Skeletal muscle tissue (tissue), 4 donors: ENCODE measurements around the gene DLG2. TPM values are rescaled to one million over a fixed set of nuclear protein-coding genes. Genes with fewer than 3 reads are reported as not detected.
"Not testable (repeated sequence)": the region's sequence is repeated elsewhere in the genome, so short reads cannot be mapped to it uniquely, and the experiment has no call there.

Experiments used
- H3K27ac ChIP-seq: one replicate; pipeline ENCODE4 v1.7.0; 2013; ENCODE audit warnings: mild to moderate bottlenecking, low read depth, low read length, inconsistent platforms
- H3K27me3 ChIP-seq, 3 donors: one replicate each; pipeline ENCODE4 v1.7.0; 2013; ENCODE audit warnings: low read length in 3 of 3; ENCODE audit not compliant: control insufficient read depth in 3 of 3, insufficient read depth in 3 of 3
- H3K36me3 ChIP-seq, 3 donors: one replicate each; pipeline ENCODE4 v1.7.0; 2013; ENCODE audit warnings: low read length in 3 of 3; ENCODE audit not compliant: control insufficient read depth in 3 of 3, insufficient read depth in 3 of 3
- H3K4me1 ChIP-seq, 3 donors: one replicate each; pipeline ENCODE4 v1.7.0; 2013; ENCODE audit warnings: low read length in 3 of 3, mild to moderate bottlenecking in 3 of 3; ENCODE audit not compliant: control insufficient read depth in 3 of 3, insufficient read depth in 3 of 3
- H3K4me3 ChIP-seq, 3 donors: one replicate each; pipeline ENCODE4 v1.7.0; 2013; ENCODE audit warnings: low read length in 3 of 3
- H3K9ac ChIP-seq, 3 donors: one replicate each; pipeline ENCODE4 v1.7.0; 2013; ENCODE audit warnings: low read length in 3 of 3, mild to moderate bottlenecking in 3 of 3, moderate library complexity in 2 of 3, low read depth in 1 of 3
- H3K9me3 ChIP-seq, 3 donors: one replicate each; pipeline ENCODE4 v1.7.0; 2013; ENCODE audit warnings: low read length in 3 of 3; ENCODE audit not compliant: control insufficient read depth in 3 of 3
- total RNA-seq: library from RNA; depleted of rRNA; stranded (reverse); fragments of >200 nt; gene quantifications from one replicate; pipeline ENCODE4 v1.2.3, GENCODE V29; 2014
- donor health status: Osteomylitis.

The DLG2 gene
- total RNA-seq, 1 donor from 2014 or later: 18.3 TPM

- Histone ChIP-seq H3K27me3 (no peaks in the 10 kb centered on the region), H3K36me3 (no peaks in the 10 kb centered on the region), H3K27ac (no peak overlapping the region), H3K4me1 (no peaks in the 10 kb centered on the region), H3K4me3 (no peak overlapping the region), H3K9ac (no peak overlapping the region), H3K9me3 (no peaks in the 10 kb centered on the region)
Observed at GRCh38 chr11:85232559-85232958, 394.6 kb downstream of the DLG2 start.

GRCh38 chr11:85231588-85231987 is 395.6 kb downstream of the DLG2 start:
- Histone ChIP-seq H3K36me3 (no peaks in the 10 kb centered on the region), H3K9ac (no peak overlapping the region)

GRCh38 chr11:85229723-85230122 is 397.4 kb downstream of the DLG2 start:
- not testable (repeated sequence) for H3K9ac ChIP-seq, H3K9me3 ChIP-seq, H3K4me3 ChIP-seq, H3K36me3 ChIP-seq, H3K4me1 ChIP-seq, H3K27ac ChIP-seq, H3K27me3 ChIP-seq

More at GRCh38 chr11:85231588-85231987, 395.6 kb downstream of the DLG2 start:
- Histone ChIP-seq H3K4me3 (no peak overlapping the region), H3K9me3 (no peaks in the 10 kb centered on the region), H3K27me3 (no peaks in the 10 kb centered on the region), H3K4me1 (no peaks in the 10 kb centered on the region), H3K27ac (no peak overlapping the region)

DNA sequence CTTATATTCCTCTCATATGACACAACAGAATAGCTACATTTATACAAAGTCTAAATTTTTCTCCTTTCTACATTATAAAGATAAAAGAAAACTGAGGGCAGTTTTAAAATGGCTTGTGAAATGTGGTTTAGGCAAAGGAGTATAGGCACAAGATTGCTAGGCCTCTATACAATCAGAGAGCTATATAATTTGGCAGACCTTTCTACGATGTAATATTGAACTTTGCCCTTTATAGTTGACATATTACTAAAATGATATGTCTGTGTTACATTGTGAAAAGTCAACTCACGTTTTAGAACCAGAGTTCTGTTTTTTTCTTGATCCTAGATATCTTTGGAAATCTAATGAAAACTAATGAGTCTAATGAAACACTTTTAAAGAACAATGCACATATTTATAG is 430.2 kb downstream of the DLG2 start:
- no peaks in the 10 kb centered on the region for H3K4me1 ChIP-seq
- no peak overlapping the region for H3K9ac ChIP-seq
- no peaks in the 10 kb centered on the region for H3K27me3 ChIP-seq
- no peak overlapping the region for H3K27ac ChIP-seq
- H3K4me3 ChIP-seq: no peak overlapping the region
- H3K9me3 ChIP-seq: peaks cover 0 to 7% (median 0%) of the 10 kb centered on the region in 3 donors
- no peaks in the 10 kb centered on the region for H3K36me3 ChIP-seq

DNA sequence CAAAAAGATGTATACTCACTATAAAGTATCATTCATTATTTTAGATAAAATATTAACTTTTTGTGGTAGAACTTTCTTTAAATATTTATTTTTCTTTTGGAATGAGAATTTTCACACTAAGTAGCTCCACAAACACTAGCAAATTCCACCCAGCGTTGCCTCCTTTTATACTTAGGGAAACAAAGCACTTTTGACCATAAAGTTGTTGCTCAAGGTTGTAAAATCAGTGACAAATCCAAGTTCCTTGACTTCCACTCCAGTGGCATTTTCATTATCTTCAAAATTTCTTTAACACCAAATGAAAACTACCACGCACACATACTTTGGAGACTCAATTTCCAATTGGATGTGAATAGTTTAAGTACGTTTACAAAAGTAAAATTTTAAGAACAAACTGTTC is 431.2 kb downstream of the DLG2 start:
- Histone ChIP-seq H3K9me3 (peaks cover 0 to under 1% (median 0%) of the 10 kb centered on the region in 3 donors), H3K27ac (no peak overlapping the region), H3K4me3 (no peak overlapping the region)

DNA sequence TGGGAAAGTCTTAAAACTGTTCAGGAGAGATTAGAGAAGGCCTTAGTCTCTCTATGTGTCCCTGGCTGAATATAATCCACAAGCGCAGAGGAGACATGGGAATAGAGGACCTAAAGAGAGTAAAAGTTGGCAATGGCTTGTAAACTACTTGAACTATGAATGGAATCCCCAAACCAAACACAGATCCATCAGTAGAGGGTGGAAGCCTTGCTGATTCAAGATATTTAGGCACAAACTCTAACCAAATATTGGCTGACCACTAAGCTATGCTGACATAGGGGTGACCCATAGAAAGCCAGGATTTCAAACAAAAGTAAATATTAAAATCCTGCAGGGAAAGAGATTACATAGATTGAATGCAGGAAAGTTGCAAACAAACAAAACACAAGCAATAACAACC is 439.2 kb downstream of the DLG2 start:
- Histone ChIP-seq H3K9ac (no peak overlapping the region), H3K36me3 (no peaks in the 10 kb centered on the region), H3K9me3 (no peaks in the 10 kb centered on the region), H3K4me3 (no peak overlapping the region), H3K27ac (no peak overlapping the region), H3K4me1 (no peaks in the 10 kb centered on the region), H3K27me3 (no peaks in the 10 kb centered on the region)

More for the DNA sequence above, 431.2 kb downstream of the DLG2 start:
- Histone ChIP-seq H3K36me3 (no peaks in the 10 kb centered on the region), H3K4me1 (no peaks in the 10 kb centered on the region), H3K9ac (no peak overlapping the region), H3K27me3 (no peaks in the 10 kb centered on the region)

DNA sequence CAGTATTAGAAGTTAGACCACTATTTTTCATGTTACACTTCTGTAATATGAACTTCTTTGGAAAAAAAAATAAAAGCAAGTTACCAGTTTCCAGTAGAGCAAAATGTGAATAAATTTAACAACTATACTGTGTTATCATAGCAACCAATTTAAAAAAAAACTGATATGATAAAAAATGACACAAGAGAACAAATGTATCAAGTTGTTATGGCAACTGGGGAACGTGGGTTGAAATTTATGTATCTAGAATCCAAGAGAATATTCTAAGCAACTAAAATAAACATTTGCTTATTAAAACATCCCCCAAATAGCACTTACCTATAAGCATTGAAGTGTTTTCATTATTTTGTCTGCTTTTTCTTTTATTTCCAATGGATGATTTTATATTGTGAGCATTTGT is 442.4 kb downstream of the DLG2 start:
- Histone ChIP-seq H3K27me3 (no peaks in the 10 kb centered on the region), H3K36me3 (no peaks in the 10 kb centered on the region), H3K9me3 (no peaks in the 10 kb centered on the region), H3K9ac (no peak overlapping the region), H3K27ac (no peak overlapping the region), H3K4me1 (no peaks in the 10 kb centered on the region), H3K4me3 (no peak overlapping the region)

- Histone ChIP-seq H3K27me3 (no peaks in the 10 kb centered on the region), H3K27ac (no peak overlapping the region)
Observed at GRCh38 chr11:85182441-85183387, 444.4 kb downstream of the DLG2 start.

GRCh38 chr11:85180528-85180927 is 446.6 kb downstream of the DLG2 start:
- Histone ChIP-seq H3K4me1 (no peaks in the 10 kb centered on the region), H3K9me3 (no peaks in the 10 kb centered on the region), H3K4me3 (no peak overlapping the region), H3K27me3 (no peaks in the 10 kb centered on the region), H3K36me3 (no peaks in the 10 kb centered on the region), H3K27ac (no peak overlapping the region), H3K9ac (no peak overlapping the region)

More at GRCh38 chr11:85182441-85183387, 444.4 kb downstream of the DLG2 start:
- Histone ChIP-seq H3K4me3 (no peak overlapping the region), H3K9me3 (no peaks in the 10 kb centered on the region), H3K9ac (no peak overlapping the region), H3K36me3 (no peaks in the 10 kb centered on the region), H3K4me1 (no peaks in the 10 kb centered on the region)

DNA sequence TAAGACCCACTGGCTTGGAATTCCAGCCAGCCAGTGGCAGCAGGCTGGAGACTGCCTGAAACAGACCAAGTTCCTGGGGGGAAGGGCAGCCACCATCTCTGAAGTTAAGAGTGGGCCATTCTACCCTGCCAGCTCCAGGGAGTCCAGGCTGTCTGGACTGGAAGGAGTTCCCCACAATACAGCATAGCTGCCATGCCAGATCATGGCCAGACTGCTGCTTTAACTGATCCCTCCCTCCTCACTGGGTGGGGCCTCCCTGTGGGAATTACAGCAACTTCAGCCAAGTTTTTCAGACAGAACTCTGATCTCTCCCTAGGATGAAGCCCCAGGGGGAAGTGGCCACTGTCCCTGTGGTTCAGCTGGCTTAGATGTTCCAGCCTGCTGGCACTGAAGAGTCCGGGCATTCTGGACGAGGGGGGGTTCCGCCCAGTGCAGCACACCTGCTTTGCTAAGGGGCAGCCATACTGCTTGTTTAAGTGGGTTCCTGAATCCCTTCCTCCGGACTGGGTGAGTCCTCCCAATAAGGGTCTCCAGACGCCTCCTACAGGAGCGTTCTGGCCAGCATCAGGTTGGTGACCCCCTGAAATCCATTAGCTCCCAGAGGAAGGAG is 455.4 kb downstream of the DLG2 start:
- H3K9me3 ChIP-seq: no peaks in the 10 kb centered on the region
- no peaks in the 10 kb centered on the region for H3K27me3 ChIP-seq
- no peak overlapping the region for H3K27ac ChIP-seq
- H3K4me1 ChIP-seq: no peaks in the 10 kb centered on the region
- H3K4me3 ChIP-seq: no peak overlapping the region
- no peak overlapping the region for H3K9ac ChIP-seq
- no peaks in the 10 kb centered on the region for H3K36me3 ChIP-seq
